ENCODE data around the gene CPAMD8.

- TF ChIP-seq CTCF (IDR thresholded peaks at IDR 0.05) (no peak), EP300 (IDR thresholded peaks at IDR 0.05) (no peak)
Observed at GRCh38 chr19:16896146-16897028, 130.2 kb downstream of the CPAMD8 start.

Measured in ovary (tissue), 3 donors.